ENCODE data around the gene MICOS13.

The MICOS13 gene

DNA sequence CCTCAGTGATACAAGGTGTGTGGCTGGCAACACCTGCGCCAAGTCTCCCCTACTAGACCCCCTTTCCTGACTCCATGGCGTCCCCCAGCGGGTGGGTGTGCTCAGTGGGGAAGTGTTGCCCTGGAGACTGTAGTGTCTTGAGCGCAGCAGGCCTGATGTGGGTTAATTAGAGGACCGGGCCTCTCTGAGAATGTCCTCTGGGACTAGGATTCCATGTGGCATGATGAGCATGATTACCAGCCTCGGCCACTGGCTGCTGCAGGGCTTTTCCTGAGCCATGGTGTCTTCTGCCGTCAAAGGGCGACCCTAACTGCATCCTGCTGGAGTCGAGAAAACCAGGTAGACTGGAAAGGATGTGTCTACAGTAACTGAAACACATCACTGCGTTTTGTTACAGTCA lies 28.1 kb downstream of the MICOS13 start:
- in situ Hi-C loops (cut with MboI; ENCODE audit: low sequenced_read_pairs, unreplicated experiment), result no loop called here
- no peak for DNase-seq (ENCODE audit: low spot score)
- TF ChIP-seq, protein P1, sequence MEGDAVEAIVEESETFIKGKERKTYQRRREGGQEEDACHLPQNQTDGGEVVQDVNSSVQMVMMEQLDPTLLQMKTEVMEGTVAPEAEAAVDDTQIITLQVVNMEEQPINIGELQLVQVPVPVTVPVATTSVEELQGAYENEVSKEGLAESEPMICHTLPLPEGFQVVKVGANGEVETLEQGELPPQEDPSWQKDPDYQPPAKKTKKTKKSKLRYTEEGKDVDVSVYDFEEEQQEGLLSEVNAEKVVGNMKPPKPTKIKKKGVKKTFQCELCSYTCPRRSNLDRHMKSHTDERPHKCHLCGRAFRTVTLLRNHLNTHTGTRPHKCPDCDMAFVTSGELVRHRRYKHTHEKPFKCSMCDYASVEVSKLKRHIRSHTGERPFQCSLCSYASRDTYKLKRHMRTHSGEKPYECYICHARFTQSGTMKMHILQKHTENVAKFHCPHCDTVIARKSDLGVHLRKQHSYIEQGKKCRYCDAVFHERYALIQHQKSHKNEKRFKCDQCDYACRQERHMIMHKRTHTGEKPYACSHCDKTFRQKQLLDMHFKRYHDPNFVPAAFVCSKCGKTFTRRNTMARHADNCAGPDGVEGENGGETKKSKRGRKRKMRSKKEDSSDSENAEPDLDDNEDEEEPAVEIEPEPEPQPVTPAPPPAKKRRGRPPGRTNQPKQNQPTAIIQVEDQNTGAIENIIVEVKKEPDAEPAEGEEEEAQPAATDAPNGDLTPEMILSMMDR (IDR thresholded peaks at IDR 0.05; ENCODE audit: borderline replicate concordance, control extremely low read depth, extremely low read depth, insufficient read depth, missing control alignments), result no peak

DNA sequence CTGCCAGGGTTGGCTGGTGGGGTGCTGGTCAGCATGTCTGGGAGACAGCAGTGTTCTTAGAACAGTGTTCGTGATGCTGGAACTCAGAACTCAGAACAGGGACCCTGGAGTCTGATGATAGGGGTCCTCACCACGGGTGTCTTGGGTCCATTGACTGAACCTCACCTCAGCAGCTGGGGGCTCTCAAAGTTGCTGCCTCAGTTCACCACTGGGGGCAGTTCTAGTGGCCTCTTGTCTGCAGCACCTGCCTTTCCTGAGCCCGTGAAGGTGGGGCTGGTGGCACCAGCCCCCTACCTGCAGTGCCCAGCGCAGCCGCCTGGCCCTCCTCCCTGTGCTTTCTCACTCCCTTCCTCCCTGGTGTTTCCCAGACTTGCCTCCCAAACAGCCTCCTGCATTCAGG lies 29.0 kb downstream of the MICOS13 start:
- TF ChIP-seq, protein P1 (IDR thresholded peaks at IDR 0.05; ENCODE audit: borderline replicate concordance, control extremely low read depth, extremely low read depth, insufficient read depth, missing control alignments), result no peak
- in situ Hi-C loops (cut with MboI; ENCODE audit: low sequenced_read_pairs, unreplicated experiment), result no loop called here
- no peak for DNase-seq (ENCODE audit: low spot score)

DNA sequence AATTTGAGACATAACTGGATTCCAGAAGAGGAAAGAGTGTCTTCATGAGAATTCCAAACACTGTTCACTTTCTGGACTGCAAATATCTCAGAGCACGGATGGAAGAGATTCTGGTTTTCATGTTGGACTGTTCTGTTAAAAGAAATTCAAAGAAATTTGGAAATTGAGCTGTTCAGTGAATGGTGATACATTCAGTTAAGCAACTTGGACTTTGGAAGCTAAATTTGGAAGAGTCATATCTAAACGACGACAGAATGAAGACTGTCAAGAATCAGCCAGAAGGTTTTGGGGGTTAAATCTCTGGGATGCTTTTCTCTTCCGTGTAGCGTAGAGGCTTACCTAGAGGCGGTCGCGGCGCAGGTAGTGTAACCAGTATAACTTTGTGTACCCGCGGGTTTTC lies 31.9 kb downstream of the MICOS13 start:
- in situ Hi-C loops (cut with MboI; ENCODE audit: low sequenced_read_pairs, unreplicated experiment), result no loop called here
- DNase-seq (ENCODE audit: low spot score), result no peak
- TF ChIP-seq, protein P1 (IDR thresholded peaks at IDR 0.05; ENCODE audit: borderline replicate concordance, control extremely low read depth, extremely low read depth, insufficient read depth, missing control alignments), result no peak

DNA sequence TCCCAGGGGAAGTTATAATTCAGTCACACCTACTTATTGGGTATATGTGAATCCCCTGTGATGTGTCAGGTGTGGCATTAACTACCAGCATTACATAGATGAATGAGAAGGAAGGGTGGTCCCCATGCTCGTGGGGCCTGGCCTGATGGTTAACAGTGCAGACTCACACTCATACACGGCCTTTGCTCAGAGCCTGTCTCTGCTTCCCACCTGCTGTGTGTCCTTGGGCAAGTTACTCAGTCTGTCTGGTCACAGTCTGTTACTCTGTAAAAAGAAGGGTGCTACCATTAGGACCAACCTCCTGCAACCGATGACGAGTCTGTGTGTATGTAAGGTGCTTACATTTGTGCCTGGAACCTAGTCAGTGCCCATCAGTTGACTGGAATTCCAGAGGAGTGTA lies 33.6 kb downstream of the MICOS13 start:
- TF ChIP-seq, protein P1 (IDR thresholded peaks at IDR 0.05; ENCODE audit: borderline replicate concordance, control extremely low read depth, extremely low read depth, insufficient read depth, missing control alignments), result no peak
- in situ Hi-C loops (cut with MboI; ENCODE audit: low sequenced_read_pairs, unreplicated experiment), result no loop called here
- DNase-seq (ENCODE audit: low spot score), result no peak

DNA sequence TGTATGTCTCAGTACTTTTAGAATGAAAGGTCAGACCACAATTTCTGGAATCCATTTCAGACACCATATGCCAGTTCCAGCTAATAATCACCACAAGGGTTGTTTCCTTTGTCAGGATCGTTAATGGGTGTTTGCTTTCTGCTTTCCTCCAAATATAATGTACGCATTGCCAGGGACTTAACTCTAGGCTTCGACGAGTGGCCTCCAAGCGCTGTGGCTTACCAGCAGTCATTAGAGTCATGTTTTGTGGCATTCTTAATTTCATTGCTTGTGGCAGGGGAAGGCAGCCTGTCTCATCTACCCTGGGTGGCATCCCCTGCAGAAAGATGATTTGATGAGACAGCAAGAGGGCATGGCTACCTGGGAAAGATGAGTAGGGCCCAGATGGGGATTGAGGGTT lies 34.9 kb downstream of the MICOS13 start:
- in situ Hi-C loops (cut with MboI; ENCODE audit: low sequenced_read_pairs, unreplicated experiment), result no loop called here
- TF ChIP-seq, protein P1 (IDR thresholded peaks at IDR 0.05; ENCODE audit: borderline replicate concordance, control extremely low read depth, extremely low read depth, insufficient read depth, missing control alignments), result no peak
- no peak for DNase-seq (ENCODE audit: low spot score)

- in situ Hi-C loops (cut with MboI; ENCODE audit: low sequenced_read_pairs, unreplicated experiment), result no loop called here
- TF ChIP-seq, protein P1 (IDR thresholded peaks at IDR 0.05; ENCODE audit: borderline replicate concordance, control extremely low read depth, extremely low read depth, insufficient read depth, missing control alignments), result no peak
- no peak for DNase-seq (ENCODE audit: low spot score)
These were observed 36.3 kb downstream of the MICOS13 start for GRCh38 chr19:5644037-5644436.

DNA sequence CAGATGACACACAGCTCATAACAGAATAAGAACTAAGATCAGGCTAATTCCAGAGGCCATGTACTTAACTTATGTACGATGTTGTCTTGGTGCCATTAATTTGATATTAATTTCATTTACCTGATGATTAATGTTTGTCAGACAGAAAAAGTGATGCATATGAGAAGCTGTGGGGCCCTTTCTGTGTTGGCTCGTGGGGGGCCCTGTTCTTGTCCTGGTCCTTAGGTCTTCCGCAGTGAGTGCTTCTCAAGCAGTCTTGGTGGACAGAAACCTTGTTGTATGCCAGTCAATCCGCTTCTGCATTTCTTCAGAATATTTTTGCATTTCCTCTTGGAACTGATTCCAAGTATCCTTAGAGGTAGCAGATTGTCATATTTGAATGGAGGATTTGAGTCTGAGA lies 37.3 kb downstream of the MICOS13 start:
- no peak for DNase-seq (ENCODE audit: low spot score)
- in situ Hi-C loops (cut with MboI; ENCODE audit: low sequenced_read_pairs, unreplicated experiment), result no loop called here
- TF ChIP-seq, protein P1 (IDR thresholded peaks at IDR 0.05; ENCODE audit: borderline replicate concordance, control extremely low read depth, extremely low read depth, insufficient read depth, missing control alignments), result no peak
